Activated naive CD4-positive, alpha-beta T cell treated with anti-CD3 and anti-CD28 coated beads for 36 hours (primary cell): ENCODE results near the gene IL20RB. TPM values are rescaled to one million over a fixed set of nuclear protein-coding genes. Genes with fewer than 3 reads are reported as not detected.
A peak's percentile ranks its signal among the peaks of the same experiment; 100 is the strongest.

Experiments
- CTCF ChIA-PET: fragments of 350-600 bp; sonication (Branson Sonifier 250); formaldehyde crosslinking; loops from one replicate; lab custom pipeline; 2021; ENCODE audit warnings: antibody characterized with exemption; lab: Charles Lee
- DNase-seq: peaks from one replicate; pipeline ENCODE4 v3.0.0-alpha.2; 2020
- H3K27ac Mint-ChIP-seq: one replicate; pipeline ENCODE4 v1.8.0; 2021; ENCODE audit warnings: mild to moderate bottlenecking, mixed read lengths
- H3K27me3 Mint-ChIP-seq: one replicate; pipeline ENCODE4 v1.8.0; 2021; ENCODE audit warnings: low read depth, mixed read lengths
- H3K36me3 Mint-ChIP-seq: one replicate; pipeline ENCODE4 v1.8.0; 2021; ENCODE audit warnings: low read depth, mixed read lengths
- H3K4me1 Mint-ChIP-seq: one replicate; pipeline ENCODE4 v1.8.0; 2021; ENCODE audit warnings: low read depth, mixed read lengths
- H3K4me3 Mint-ChIP-seq: one replicate; pipeline ENCODE4 v1.8.0; 2021; ENCODE audit warnings: mild to moderate bottlenecking, moderate library complexity, mixed read lengths
- H3K9me3 Mint-ChIP-seq: one replicate; pipeline ENCODE4 v1.8.0; 2021; ENCODE audit warnings: mixed read lengths
- intact Hi-C: fragments of 100-400 bp; cut with micrococcal nuclease; formaldehyde crosslinking; loops from one replicate; pipeline ENCODE4 v1.15.1; 2023
- total RNA-seq, 2 experiments: library from RNA; stranded (reverse); gene quantifications; one replicate each; pipeline ENCODE4 v1.2.3, GENCODE V29; 2021

The IL20RB gene, protein sequence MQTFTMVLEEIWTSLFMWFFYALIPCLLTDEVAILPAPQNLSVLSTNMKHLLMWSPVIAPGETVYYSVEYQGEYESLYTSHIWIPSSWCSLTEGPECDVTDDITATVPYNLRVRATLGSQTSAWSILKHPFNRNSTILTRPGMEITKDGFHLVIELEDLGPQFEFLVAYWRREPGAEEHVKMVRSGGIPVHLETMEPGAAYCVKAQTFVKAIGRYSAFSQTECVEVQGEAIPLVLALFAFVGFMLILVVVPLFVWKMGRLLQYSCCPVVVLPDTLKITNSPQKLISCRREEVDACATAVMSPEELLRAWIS
- total RNA-seq: under 1 TPM; 0.48 to 0.59 TPM

DNA sequence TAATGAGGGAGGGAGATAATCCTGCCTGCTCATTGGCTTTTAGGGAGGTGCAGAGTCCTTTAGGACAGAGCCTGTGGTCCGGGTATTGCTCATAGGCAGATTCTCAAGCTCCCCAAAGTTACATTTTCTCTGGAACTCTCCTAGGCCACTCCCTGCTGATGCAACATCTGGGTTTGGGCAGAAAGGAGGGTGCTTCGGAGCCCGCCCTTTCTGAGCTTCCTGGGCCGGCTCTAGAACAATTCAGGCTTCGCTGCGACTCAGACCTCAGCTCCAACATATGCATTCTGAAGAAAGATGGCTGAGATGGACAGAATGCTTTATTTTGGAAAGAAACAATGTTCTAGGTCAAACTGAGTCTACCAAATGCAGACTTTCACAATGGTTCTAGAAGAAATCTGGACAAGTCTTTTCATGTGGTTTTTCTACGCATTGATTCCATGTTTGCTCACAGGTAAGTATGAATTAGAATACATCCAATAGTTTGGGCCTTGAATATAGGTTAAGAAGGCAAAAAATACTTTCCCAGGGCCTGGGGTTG is at the start of gene IL20RB:
Gene IL20RB (plus strand): TSS at position 233 of the 538 bp plus-strand sequence. CDS start 131 bp downstream, at position 364.
- H3K36me3 Mint-ChIP-seq: no peaks in the 10 kb centered on the region
- no peaks in the 10 kb centered on the region for H3K9me3 Mint-ChIP-seq
- H3K4me3 Mint-ChIP-seq: no peak within 1 kb of the TSS
- intact Hi-C loops: no loop called here
- no peaks in the 10 kb centered on the region for H3K27me3 Mint-ChIP-seq
- H3K4me1 Mint-ChIP-seq: peaks cover 18% of the 10 kb centered on the region
- no peak within 1 kb of the TSS for H3K27ac Mint-ChIP-seq
- CTCF ChIA-PET: interaction anchor here (0.6 to 1.8 kb wide), 5 partner anchors 56 to 779 kb away, joined by 3 to 4 read pairs (median 4); no protein-coding TSS in a partner anchor
- no peak for DNase-seq

DNA sequence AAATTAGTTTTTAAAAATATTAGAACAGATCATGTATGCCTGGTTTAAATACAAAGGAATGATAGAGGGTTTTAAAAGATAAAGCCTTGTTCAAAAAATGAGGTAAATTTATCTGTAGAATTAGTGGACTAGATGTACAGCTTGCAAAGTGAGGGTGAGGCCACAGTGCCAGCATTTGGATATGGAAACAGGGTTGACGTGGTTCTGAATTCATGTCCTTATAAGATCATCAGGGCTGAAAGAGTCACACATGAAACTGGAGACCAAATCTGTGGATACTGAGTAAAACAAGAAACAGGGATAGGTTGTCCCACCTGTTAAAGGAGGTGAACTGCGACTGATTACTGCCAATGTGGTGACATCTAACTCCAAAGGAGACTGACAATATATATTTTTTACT is 49.5 kb upstream of the IL20RB start:
- DNase-seq: no peak
- CTCF ChIA-PET: interaction anchor here (0.7 kb wide), 1 partner anchor 1669 kb away, joined by 3 read pairs; no protein-coding TSS in a partner anchor

DNA sequence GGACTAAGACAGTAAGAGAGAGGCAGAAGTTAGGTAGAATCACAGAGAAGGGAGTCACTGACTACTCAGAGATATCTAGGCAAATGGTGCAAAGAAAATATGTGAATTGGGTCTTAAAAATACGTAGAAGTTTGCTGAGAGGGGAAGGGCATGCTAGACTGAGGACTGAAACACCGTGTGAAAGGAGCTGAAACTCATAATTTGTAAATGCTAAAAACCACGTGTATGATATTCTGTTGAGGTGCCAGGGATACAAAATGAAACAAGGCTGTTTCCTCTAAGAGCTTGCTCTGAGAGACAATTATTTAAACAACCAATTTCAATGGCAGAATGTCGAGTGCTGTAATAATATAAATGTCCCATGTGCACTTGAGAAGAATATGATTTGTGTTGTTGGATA is 48.6 kb upstream of the IL20RB start:
- CTCF ChIA-PET: no interaction called here
- H3K27ac Mint-ChIP-seq: no peak overlapping the region
- intact Hi-C loops: no loop called here
- DNase-seq: no peak
- H3K9me3 Mint-ChIP-seq: peaks cover 18% of the 10 kb centered on the region
- H3K27me3 Mint-ChIP-seq: no peaks in the 10 kb centered on the region
- H3K4me3 Mint-ChIP-seq: no peak overlapping the region
- H3K4me1 Mint-ChIP-seq: peaks cover 73% of the 10 kb centered on the region
- peaks cover 38% of the 10 kb centered on the region for H3K36me3 Mint-ChIP-seq

More for the DNA sequence above, 49.5 kb upstream of the IL20RB start:
- H3K9me3 Mint-ChIP-seq: peaks cover 21% of the 10 kb centered on the region
- H3K4me1 Mint-ChIP-seq: peaks cover 66% of the 10 kb centered on the region
- intact Hi-C loops: no loop called here
- H3K4me3 Mint-ChIP-seq: no peak overlapping the region
- H3K36me3 Mint-ChIP-seq: peaks cover 37% of the 10 kb centered on the region
- H3K27ac Mint-ChIP-seq: no peak overlapping the region
- H3K27me3 Mint-ChIP-seq: no peaks in the 10 kb centered on the region

DNA sequence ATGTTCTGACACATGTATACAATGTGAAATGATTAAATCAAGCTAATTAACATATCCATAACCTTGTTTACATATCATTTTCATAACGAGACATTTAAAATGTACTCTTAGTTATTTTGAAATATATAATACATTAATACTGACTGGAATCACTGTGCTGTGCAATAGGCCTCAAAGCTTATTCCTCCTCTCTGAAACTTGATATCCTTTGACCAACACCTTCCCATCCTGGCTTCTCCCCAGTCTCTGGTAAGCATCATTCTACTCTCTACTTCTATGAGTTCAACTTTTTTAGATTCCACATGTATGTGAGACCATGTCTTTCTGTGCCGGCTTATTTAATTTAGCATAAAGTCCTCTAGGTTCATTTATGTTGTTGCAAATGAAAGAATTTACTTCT is 47.1 kb upstream of the IL20RB start:
- Mint-ChIP-seq H3K27ac (no peak overlapping the region), H3K4me1 (peaks cover 82% of the 10 kb centered on the region), H3K36me3 (peaks cover 31% of the 10 kb centered on the region), H3K9me3 (peaks cover 14% of the 10 kb centered on the region), H3K4me3 (no peak overlapping the region), H3K27me3 (no peaks in the 10 kb centered on the region)
- CTCF ChIA-PET: interaction anchor here (0.6 kb wide), 1 partner anchor 134 kb away, joined by 3 read pairs; no protein-coding TSS in a partner anchor
- DNase-seq: no peak
- intact Hi-C loops: no loop called here

DNA sequence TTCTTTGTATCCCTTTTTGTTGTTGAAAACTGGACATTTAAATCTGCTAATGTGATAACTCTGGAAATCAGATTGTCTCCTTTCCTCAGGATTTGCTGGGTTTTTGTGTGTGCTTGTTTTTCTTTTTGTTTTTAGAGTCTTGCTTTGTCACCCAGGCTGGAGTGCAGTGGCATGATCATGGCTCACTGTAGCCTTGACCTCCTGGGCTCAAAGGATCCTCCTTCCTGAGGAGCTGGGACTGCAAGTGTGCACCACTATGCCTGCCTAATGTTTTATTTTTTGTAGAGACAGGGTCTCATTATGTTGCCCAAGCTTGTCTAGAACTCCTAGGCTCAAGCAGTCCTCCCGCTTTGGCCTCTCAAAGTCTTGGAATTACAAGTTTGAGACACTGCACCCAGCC is 44.6 kb upstream of the IL20RB start:
- H3K36me3 Mint-ChIP-seq: peaks cover 27% of the 10 kb centered on the region
- DNase-seq: no peak
- H3K27me3 Mint-ChIP-seq: no peaks in the 10 kb centered on the region
- CTCF ChIA-PET: no interaction called here
- intact Hi-C loops: no loop called here
- H3K27ac Mint-ChIP-seq: peak overlapping the region; percentile 34
- H3K4me3 Mint-ChIP-seq: no peak overlapping the region
- H3K4me1 Mint-ChIP-seq: peaks cover 81% of the 10 kb centered on the region
- peaks cover 11% of the 10 kb centered on the region for H3K9me3 Mint-ChIP-seq

DNA sequence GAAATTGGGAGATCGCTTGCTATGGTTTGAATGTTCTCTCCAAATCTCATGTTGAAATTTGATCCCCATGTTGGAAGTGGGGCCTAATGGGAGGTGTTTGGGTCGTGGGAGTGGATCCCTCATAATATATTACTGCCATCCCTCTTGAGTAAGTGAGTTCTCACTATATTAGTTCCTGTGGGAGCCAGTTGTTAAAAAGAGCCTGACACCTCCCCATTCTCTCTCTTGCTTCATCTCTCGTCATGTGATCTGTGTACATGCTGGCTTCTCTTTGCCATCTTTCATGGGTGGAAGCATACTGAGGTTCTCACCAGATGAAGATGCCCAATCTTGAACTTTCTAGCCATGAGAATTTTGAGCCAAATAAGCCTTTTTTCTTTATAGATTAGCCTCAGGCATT is 43.0 kb upstream of the IL20RB start:
- Mint-ChIP-seq H3K4me3 (no peak overlapping the region), H3K36me3 (peaks cover 27% of the 10 kb centered on the region), H3K27ac (no peak overlapping the region)

DNA sequence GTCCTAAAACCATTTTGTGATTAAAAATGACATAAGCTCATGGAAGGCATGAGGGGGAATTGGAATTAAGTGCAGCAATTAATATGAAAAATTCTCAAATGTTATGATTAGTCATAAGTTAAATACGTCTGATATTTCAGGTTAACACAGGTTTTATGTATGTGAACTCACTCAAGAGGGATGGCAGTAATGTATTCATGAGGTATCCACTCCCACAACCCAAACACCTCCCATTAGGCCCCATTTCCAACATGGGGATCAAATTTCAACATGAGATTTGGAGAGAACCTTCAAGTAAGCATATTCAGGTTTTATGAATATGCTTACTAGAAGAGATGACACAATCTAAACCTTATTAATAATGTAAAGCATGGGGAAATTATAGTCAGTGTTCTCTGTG is 41.6 kb upstream of the IL20RB start:
- H3K9me3 Mint-ChIP-seq: peaks cover 6% of the 10 kb centered on the region
- no peak overlapping the region for H3K4me3 Mint-ChIP-seq
- no peaks in the 10 kb centered on the region for H3K27me3 Mint-ChIP-seq
- H3K4me1 Mint-ChIP-seq: peaks cover 85% of the 10 kb centered on the region
- intact Hi-C loops: loop anchor here (5.0 kb wide), 1 partner anchor 54 kb away; the partner anchor contains the start of gene NCK1
- H3K27ac Mint-ChIP-seq: no peak overlapping the region
- no peak for DNase-seq
- peaks cover 25% of the 10 kb centered on the region for H3K36me3 Mint-ChIP-seq
- CTCF ChIA-PET: no interaction called here

More for the DNA sequence above, 43.0 kb upstream of the IL20RB start:
- DNase-seq: no peak
- H3K27me3 Mint-ChIP-seq: no peaks in the 10 kb centered on the region
- H3K4me1 Mint-ChIP-seq: peaks cover 80% of the 10 kb centered on the region
- intact Hi-C loops: loop anchor here (5.0 kb wide), 1 partner anchor 52 kb away; the partner anchor contains the start of gene NCK1
- CTCF ChIA-PET: no interaction called here
- peaks cover 11% of the 10 kb centered on the region for H3K9me3 Mint-ChIP-seq

DNA sequence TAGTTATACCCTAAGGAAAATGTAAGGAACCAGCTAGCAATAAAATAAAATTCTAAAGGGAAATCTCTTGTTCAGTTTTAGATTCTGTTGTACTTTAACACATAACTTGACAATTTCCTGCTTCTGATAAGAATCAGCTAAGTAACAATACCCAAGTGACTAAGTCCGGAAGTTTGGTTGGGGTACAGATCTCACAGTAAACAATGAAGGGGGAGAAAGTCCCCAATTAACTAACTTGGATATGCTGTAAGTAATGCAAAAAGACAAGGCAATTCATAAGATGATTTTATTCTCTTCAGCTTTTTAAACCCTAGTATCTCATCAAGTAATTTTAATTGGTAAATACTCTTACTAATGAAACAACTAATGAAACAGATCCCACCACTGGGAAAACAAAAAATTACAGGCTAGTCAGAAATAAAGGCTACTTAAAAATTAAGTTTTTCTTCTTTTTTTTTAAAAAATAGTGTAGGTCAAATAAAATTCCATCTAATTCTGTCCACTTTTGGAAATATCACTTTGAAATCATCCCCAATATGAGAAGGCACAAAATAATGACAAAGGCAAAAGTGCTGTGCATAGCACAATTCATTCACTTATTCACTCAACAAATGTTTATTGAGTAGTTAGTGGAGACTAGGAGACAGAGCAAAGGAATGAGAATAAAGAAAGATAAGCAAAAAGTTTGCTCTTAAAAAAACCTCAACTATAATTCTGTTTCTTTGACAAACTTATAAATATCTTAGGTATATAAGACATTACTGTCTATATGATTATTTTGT is 37.8 kb upstream of the IL20RB start:
- Mint-ChIP-seq H3K4me1 (peaks cover 76% of the 10 kb centered on the region), H3K4me3 (no peak overlapping the region), H3K36me3 (peaks cover 7% of the 10 kb centered on the region), H3K9me3 (no peaks in the 10 kb centered on the region), H3K27ac (no peak overlapping the region), H3K27me3 (no peaks in the 10 kb centered on the region)
- peak; percentile 21 for DNase-seq
- CTCF ChIA-PET: no interaction called here
- intact Hi-C loops: loop anchor here (1.0 to 5.0 kb wide), 4 partner anchors 8 to 58 kb away; partner anchors contain the start of gene NCK1

DNA sequence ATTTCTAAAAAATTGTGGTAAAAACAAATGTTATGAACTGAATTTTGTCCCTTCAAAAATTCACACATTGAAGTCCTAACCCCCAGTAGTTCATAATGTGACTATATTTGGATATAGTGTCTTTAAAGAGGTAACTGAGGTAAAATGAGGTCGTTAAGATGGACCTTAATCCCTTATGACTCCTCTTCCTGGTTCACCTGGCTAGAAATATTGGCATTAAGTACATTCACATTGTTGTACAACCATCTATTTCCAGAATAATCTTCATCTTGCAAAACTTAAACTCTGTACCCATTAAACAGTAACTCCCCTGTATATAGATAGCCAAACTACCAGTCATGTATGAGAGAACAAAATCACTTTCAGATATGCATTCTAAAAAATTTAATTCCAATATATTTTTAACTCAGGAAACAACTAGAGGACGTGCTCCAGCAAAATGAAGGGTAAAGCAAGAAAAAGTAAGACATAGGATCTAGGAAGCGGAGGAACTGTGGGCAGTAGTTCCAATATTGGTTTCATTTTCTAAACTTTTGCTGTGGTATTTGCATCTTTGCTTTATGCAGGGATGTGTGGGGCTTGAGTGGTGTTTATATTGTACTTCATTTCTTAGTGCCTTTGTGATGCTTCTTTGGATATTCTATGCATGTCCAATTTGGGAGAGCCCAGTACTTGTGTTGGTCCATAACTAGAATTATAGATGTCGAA is 36.7 kb upstream of the IL20RB start:
- Mint-ChIP-seq H3K36me3 (peaks cover 7% of the 10 kb centered on the region), H3K9me3 (no peaks in the 10 kb centered on the region), H3K4me3 (no peak overlapping the region), H3K27ac (no peak overlapping the region), H3K27me3 (no peaks in the 10 kb centered on the region), H3K4me1 (peaks cover 72% of the 10 kb centered on the region)
- intact Hi-C loops: loop anchor here (1.0 kb wide), 1 partner anchor 7 kb away; no protein-coding TSS in a partner anchor
- no peak for DNase-seq
- CTCF ChIA-PET: no interaction called here

DNA sequence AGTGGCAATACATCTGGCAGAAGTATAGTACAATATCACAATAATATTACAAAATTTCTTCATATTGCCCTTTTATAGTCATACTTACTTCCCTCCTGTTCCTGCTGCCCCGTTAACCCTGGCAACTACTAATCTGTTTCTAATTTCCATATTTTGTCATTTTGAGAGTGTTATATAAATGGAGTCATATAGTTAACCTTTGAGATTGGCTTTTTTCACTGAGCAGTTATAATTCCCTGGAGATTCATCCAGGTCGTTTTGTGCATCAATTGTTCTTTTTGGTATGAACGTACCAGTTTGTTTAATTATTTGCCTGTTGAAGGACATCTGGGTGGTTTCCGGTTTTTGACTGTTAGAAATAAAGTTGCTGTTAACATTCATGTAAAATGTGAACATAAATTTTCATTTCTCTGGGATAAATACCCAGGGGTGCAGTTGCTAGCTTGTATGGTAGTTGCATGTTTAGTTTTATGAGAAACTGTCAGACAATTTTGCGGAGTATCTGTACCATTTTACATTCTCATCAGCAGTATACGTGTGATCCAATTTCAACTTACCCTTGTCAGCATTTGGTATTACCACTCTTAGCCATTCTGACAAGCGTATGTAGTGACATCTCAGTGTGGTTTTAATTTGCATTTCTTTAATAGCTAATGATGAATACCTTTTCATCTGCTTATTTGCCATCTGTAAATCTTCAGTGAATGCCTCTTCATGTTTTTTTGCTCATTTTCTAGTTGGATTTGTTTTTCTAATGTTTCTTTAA is 32.2 kb upstream of the IL20RB start:
- DNase-seq: no peak
- no peak overlapping the region for H3K4me3 Mint-ChIP-seq

DNA sequence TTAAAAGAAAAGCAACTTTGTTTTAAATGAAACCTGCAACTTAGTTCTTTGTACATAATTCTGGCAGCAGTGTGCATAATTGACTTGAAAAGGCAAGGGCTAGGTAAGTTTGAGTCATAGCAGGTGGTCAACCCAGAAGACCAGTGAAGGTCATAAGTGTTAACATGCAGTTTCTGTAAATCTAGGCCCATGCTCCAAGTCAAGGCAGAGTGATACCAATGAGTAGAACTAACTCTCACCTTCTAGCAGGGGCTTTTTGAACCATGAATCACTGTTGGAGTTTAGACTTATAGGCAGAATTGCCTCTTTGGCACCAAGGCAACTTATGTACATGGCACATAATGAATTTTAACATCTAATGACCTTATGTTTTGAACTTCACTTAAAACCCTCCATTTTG is 29.5 kb upstream of the IL20RB start:
- Mint-ChIP-seq H3K27ac (no peak overlapping the region), H3K4me3 (no peak overlapping the region), H3K4me1 (peaks cover 54% of the 10 kb centered on the region), H3K27me3 (no peaks in the 10 kb centered on the region), H3K9me3 (no peaks in the 10 kb centered on the region), H3K36me3 (peaks cover 25% of the 10 kb centered on the region)
- DNase-seq: no peak
- intact Hi-C loops: loop anchor here (1.0 kb wide), 1 partner anchor 8 kb away; no protein-coding TSS in a partner anchor
- CTCF ChIA-PET: interaction anchor here (0.7 kb wide), 1 partner anchor 1140 kb away, joined by 3 read pairs; no protein-coding TSS in a partner anchor

More for the DNA sequence above, 32.2 kb upstream of the IL20RB start:
- Mint-ChIP-seq H3K36me3 (peaks cover 24% of the 10 kb centered on the region), H3K4me1 (peaks cover 53% of the 10 kb centered on the region), H3K27me3 (no peaks in the 10 kb centered on the region), H3K9me3 (no peaks in the 10 kb centered on the region), H3K27ac (no peak overlapping the region)
- CTCF ChIA-PET: interaction anchor here (0.6 kb wide), 1 partner anchor 25 kb away, joined by 4 read pairs; no protein-coding TSS in a partner anchor
- intact Hi-C loops: no loop called here
